IPS-NIHi7 (cell line): Measurements from ENCODE around the gene P4HTM.
"Not testable (repeated sequence)": the region's sequence is repeated elsewhere in the genome, so short reads cannot be mapped to it uniquely, and the experiment has no call there.

Source experiments
- DNase-seq: peaks from one replicate; pipeline ENCODE4 v3.0.0; 2012; ENCODE audit warnings: mixed read lengths; ENCODE audit errors: extremely low spot score

The P4HTM gene

DNA sequence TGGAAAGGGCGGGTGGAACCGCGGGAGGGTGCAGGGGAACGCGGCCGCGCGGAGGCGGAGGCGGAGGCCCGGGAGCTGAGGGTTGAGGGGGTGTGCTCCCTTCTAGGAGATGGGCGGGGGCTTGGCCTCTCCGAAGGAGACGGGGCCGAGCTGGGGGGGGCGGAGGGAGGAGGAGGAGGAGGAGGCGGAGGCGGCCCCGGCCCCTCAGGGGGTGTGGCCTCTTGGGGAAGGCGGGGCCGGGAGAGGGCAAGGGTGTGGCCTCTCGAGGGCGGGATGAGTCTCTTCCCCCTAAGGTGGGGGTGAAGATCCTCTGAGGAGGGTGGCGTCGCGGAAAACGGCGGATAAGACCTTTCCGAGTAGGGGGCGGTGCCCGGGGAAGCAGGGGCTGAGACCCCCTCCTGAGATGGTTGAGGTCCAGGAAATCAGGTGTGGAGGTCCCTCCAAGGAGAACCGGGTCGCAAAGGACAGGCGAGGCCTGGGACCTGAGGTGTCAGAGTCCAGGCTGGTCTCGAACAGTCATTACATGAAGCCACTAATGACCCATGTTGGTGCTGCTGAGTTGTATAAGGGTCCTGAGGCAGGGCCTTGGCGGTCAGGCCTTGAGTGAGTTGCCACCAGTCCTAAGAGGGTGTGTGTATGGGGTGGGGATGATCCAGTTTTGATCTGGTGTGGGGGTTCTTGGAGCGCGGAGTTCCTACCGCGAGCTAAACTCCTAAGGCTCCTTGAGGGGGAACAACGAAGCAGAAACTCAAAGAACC, 17.9 kb downstream of the P4HTM start:
- peak; percentile 88 for DNase-seq

DNA sequence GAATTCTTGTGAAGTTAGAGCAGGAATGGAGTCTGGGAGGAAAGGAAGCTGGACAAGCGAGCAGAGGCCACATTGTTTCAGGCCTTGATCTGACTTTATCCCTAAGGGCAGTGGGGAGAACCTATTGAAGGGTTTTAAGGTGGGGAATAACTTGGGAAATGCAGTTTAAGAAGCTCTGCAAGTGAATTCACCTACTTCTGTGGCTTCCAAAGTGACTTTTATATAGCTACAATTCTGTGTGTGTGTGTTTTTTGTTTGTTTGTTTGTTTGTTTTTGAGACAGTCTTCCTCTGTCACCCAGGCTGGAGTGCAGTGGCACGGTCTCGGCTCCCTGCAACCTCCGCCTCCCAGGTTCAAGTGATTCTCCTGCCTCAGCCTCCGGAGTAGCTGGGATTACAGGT, 18.6 kb downstream of the P4HTM start:
- DNase-seq = not testable (repeated sequence)

DNA sequence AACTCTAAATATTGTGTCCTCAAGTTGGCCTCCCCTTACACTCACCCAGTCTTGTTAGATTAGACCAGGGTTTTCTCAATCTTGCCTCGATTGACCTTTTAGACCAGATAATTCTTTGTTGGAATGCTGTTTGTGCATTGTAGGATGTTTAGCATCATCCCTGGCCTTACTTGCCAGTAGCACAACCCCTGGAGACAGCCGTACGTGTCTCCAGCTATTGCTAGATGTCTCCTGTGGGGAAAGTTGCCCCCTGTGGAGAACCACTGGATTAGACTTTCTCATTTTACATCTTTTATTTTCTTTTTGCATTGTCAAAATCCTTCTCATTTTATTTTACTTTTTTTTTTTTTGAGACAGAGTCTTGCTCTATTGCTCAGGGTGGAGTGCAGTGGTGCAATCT, 19.4 kb downstream of the P4HTM start:
- DNase-seq = no peak

DNA sequence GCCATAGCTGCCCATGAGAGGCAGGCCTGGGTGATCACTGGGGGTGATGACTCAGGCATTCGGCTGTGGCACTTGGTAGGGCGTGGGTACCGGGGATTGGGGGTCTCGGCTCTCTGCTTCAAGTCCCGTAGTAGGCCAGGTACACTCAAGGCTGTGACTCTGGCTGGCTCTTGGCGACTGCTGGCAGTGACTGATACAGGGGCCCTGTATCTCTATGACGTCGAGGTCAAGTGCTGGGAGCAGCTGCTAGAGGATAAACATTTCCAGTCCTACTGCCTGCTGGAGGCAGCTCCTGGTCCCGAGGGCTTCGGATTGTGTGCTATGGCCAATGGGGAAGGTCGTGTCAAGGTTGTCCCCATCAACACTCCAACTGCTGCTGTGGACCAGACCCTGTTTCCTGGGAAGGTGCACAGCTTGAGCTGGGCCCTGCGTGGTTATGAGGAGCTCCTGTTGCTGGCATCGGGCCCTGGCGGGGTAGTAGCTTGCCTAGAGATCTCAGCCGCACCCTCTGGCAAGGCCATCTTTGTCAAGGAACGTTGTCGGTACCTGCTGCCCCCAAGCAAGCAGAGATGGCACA, 22.5 kb downstream of the P4HTM start:
- no peak for DNase-seq

DNA sequence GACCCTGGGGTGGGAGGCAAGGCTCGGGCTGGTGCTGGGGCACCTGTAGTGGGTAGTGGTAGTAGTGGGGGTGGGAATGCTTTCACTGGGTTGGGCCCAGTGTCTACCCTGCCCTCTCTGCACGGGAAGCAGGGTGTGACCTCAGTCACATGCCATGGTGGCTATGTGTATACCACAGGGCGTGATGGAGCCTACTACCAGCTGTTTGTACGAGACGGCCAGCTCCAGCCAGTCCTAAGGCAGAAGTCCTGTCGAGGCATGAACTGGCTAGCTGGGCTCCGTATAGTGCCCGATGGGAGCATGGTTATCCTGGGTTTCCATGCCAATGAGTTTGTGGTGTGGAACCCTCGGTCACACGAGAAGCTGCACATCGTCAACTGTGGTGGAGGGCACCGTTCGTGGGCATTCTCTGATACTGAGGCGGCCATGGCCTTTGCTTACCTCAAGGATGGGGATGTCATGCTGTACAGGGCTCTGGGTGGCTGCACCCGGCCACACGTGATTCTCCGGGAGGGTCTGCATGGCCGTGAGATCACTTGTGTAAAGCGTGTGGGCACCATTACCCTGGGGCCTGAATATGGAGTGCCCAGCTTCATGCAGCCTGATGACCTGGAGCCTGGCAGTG, 23.2 kb downstream of the P4HTM start:
- DNase-seq = no peak

DNA sequence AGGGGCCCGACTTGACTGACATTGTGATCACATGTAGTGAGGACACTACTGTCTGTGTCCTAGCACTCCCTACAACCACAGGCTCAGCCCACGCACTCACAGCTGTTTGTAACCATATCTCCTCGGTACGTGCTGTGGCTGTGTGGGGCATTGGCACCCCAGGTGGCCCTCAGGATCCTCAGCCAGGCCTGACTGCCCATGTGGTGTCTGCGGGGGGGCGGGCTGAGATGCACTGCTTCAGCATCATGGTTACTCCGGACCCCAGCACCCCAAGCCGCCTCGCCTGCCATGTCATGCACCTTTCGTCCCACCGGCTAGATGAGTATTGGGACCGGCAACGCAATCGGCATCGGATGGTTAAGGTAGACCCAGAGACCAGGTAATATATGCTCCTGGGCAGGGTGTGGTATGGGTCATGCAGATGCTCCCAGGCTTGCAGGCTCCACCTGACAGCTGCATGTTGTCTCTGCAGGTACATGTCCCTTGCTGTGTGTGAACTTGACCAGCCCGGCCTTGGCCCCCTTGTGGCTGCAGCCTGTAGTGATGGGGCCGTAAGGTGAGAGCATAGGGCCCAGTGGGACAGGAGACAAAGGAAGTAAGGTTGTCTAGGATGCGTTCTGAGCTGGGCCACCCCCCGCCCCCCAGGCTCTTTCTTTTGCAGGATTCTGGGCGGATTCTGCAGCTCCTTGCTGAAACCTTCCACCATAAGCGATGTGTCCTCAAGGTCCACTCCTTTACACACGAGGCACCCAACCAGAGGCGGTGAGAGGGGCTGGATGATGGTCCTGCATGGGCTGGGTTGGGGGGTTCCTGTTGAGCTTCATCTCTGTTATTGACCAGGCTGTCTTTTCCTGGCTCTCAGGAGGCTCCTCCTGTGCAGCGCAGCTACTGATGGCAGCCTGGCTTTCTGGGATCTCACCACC, 24.0 kb downstream of the P4HTM start:
- DNase-seq = peak; percentile 66

DNA sequence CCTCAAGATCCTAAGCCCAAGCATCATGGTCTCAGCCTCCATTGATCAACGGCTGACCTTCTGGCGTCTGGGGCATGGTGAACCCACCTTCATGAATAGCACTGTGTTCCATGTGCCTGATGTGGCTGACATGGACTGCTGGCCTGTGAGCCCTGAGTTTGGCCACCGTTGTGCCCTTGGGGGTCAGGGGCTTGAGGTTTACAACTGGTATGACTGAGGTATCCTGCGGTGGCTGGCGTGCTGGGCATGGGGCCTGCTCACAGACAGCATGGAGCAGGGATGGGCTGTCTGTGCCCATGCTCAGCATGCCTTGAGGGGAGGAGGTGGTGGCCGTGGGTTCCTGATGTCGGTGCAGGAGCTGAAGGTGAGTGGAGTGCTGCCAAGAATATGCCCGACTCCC, 25.0 kb downstream of the P4HTM start:
- no peak for DNase-seq

DNA sequence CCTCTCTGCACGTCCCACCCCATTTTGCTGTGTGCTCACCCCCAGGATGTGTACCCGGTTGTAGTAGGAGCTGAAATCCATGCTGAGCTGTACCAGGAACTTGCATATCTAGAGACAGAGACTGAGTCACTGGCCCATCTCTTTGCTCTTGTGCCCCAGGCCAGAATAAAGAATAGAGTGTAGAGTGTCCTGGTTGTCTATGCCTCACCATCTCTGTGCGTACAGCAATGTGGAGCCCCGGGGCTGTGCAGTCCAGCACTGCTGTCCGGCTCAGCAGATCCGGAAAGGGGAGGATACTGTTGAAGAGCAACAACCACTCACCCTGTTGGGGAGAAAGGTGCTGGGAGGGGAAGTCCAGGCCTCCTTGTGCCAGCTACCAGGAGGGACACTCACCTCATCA, 25.7 kb downstream of the P4HTM start:
- no peak for DNase-seq

DNA sequence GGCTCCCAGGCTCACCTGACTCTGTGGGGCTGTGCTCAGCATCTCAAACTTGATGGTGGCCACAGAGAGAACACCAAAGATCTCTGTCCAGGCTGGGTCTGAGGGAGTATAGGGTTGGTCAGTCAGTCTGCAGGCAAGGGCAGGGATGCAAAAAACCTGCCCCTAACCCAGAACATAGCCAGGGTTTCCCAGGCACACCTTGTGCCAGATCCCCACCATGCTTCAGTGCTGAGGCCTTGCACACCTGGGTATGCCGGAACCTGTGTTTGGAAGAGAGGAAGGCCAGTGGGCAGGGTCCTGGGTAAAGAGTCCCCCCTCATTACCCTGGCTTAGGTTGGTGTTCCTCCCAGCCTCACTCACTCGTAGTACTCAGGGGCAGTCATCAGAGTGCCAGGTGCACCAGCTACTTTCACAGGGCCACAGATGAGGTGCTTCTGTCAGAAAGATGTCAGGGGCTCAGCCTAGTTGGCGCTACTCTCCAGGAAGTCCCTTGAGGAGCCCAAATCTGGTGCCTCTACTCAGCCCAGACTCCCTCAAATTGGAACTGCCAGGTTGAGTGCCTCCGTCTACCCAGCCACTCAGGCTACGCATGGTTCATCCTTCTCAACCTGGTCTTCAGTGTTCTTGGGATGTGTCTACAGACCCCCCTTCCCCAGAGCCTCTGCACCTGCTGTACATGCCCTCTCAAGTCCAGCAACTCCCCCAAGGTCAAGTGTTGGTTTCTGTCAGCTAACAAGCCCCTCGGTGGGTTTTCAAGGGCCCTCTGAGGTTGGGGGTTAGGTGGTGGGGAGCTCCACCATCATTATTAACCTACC, 26.6 kb downstream of the P4HTM start:
- DNase-seq = no peak

DNA sequence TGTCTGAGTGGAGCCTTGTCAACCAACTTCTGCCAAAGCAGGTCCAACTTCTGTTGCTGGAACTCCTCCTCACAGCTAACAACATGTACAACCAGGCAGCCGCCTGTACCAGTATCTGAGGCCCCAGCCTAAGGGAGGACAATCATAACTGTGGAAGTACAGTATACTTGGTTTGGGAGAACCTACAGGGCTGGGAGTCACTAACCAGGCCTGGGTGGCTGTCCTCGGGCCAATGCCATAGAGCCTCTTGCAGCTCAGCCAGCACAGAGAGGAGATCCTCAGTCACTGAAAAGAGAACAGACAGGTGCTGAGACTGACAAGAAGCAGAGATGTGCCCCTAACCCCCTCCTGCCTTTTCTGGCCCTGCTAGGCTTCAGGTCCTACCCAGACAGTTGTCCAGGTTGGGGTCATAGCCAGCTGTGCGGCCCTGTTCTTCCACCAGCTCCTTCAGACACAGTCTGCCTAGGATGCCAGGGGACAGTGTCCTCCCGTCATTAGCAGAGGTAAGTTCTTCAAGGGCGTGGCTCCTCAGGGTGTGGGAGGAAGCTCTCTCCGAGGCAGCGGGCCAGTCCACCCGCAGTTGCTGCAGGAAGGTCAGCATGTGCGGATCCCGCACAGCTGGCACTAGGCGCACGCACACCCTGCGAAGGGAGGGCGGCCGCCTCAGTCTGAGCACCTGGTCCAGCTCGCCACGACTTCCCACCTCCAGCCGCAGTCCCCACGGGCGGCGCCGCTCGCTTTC, 27.4 kb downstream of the P4HTM start:
- no peak for DNase-seq

DNA sequence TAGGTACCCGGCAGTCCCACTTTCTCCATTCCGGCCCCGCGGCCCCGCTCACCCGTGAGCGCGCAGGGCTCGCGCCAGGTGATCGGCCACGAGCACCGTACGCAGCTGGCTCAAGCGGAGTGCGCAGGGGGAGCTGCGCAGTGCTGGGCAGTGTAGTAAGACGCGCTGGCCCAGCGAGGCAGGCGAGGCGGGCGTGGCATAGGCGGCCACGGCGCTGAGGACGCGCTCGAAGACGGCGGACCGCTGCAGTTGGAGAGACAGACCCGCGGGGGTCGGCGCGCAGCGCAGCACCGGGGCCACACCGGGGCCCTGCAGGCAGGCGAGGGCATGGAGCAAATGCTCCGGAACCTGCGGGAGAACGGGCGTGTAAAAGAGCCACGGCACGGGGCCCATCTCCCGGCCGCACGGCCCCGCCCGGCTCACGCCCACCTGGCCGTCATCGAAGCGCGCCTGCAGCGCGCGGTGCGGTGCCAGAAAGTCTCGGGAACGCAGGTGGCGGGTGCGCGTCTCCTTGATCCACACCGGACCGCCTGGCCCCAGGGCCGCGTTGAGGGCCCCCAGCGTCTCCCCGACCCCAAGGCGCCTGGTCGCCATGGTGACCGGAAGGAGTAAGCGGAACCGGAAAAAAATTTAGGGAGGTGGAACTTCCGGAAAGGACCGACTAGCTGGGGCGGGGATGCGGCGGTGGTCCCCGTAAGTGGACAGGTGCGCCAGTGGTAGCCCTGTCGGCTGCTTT, 28.1 kb downstream of the P4HTM start, which contains the start of gene DALRD3:
TSS of gene DALRD3 (minus strand) at position 610 of the 736 bp plus-strand sequence. CDS start at position 594, 16 bp downstream.
- DNase-seq = peak; percentile 71

DNA sequence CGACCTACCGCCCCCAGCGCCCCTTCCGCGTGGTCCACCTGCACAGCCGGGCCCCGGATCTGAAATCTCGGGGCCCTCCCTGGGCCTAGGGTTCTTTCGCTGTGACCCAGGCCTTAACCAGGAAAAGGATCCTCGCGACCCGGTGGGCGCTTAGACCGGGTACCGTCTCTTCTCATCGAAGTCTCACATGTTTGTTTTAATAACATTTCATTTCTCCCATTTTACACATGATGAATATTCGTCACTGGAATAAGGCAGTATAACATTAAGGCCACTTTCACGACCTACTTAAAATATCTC, 28.6 kb downstream of the P4HTM start:
- DNase-seq = no peak

DNA sequence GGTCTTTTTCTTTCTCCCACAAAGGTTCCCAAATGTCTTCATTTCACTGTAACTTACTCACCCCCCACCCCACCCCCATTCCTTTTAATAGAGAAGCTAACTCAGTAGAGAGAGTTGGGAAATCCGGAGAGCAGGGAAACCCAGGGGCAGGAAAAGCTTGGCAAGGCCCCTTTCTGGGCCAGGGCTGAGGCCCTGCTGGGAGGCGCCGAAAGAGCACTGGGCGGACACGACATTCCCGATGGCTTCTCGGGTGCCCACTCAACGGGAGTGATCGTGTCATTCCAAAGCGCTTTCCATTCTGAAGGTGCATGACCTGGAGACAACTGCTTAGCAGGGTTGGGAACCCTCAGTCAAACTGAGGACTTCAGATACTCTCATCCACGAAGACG, 29.9 kb downstream of the P4HTM start:
- DNase-seq = no peak

DNA sequence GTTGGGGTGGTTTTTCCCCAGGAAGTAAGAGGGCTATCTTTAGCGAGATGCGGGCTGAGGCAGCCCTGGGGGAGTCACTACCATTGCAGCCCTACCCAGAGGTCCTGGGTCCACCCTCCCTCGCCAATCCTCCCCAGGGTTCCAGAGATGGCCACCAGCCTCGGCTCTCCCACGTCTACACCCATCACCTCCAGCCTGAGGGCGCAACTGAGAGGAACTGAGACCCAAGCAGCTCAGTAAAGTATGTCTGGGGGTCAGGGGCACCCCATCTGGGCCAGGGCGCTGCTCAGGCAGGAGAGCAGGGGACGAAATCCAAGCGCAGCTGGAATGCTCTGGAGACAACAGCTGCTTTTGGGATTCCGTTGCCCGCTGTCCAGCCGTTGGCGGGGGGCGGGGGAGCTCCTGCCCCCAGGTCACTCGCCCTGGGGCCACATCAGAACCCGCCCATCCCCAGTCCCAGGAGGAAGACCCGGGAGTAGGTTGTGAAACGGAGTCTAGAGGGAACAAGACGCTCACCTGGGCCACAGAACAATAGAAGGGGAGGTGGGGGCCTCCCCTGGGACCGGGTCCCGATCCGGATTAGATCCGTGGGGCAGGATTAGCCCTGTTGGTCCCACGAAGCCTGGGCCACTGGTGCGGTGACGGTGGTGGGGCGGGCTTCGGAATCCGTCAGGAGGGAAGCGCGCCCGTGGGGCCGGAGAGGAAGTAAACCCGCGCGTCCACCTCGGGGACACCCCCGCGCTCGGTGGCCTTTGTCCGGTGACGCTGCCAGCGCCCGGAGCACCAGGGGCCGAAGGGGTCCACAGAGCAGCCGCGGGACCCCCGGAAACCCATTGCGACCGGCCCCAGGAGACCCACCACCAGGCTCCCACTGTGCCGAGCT, 30.5 kb downstream of the P4HTM start:
- DNase-seq = no peak

DNA sequence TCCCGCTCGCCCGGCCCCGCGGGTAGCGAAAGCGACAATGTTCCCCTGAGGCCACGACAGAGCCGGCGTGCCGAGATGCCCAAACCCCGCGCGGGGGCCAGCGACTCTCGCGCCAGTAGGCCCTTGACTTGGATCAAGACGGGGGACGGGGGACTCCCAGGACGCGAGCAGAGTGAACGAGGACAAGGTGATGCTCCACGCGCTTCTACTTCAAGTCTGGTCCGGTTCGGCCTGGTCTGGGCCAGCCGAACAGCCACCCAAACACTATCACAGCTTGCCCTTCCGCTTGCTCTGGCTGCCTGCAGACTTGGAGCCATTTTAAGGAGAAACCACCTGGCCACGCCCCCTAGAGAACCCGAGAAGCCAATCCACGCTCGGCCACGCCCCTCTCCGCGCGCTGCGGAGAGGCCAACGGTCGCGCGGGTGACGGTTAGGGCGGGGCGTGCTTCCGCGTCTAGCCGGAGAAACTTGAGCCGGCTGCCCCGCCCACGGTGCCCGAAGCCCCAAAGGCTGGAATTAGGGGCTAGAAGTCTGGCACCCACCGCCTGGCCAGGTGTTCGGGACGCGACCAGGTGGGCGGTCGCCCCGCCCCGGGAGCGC, 31.3 kb downstream of the P4HTM start:
- peak; percentile 88 for DNase-seq

DNA sequence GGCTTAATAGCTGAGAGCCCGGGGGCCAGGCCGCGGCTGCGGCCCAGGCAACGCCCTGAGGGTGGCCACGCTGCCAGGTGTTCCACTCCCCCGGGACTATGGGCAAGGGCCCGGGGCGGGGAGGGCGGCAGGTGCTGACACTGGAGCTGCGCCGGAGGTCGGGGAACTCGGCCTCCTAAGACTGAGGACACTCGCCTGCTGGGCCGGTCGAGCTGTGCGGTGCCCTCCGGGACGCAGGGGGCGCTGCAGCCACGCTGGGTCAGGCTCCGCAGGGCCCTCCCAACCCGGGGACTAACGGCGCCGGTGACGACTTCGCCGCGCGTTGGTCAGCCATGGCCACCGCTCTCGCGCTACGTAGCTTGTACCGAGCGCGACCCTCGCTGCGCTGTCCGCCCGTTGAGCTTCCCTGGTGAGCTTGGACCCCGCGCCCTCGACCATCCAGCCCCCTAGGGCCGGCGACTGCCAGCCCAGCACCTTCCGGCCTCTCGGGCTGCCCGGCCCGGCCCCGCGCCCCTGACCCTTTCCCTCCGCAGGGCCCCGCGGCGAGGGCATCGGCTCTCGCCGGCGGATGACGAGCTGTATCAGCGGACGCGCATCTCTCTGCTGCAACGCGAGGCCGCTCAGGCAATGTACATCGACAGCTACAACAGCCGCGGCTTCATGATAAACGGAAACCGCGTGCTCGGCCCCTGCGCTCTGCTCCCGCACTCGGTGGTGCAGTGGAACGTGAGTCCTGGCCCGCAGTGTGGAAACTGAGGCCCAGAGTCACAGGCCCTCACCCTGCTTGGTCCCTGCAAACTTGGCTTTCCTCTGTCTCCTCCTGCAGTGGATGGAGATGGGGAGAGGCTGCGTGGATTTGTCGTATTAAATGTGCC, 32.0 kb downstream of the P4HTM start, which contains the start of gene NDUFAF3:
TSS of gene NDUFAF3 (plus strand) at position 309 of the 875 bp plus-strand sequence. CDS start at position 333, 24 bp downstream.
- DNase-seq = peak; percentile 88

DNA sequence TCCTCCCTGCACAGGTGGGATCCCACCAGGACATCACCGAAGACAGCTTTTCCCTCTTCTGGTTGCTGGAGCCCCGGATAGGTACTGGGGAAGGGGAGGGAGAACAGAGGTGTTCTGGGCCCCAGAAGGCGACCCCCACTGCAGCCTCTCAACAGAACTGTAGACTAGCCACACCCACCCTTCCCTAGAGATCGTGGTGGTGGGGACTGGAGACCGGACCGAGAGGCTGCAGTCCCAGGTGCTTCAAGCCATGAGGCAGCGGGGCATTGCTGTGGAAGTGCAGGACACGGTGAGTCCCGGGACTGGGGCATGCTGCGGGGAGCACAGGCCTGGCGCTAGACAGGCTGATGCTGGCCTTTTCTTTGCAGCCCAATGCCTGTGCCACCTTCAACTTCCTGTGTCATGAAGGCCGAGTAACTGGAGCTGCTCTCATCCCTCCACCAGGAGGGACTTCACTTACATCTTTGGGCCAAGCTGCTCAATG, 32.7 kb downstream of the P4HTM start:
- no peak for DNase-seq
